ENCODE measurements around the gene C11orf91.
"Not testable (repeated sequence)": the region's sequence is repeated elsewhere in the genome, so short reads cannot be mapped to it uniquely, and the experiment has no call there.

C11orf91 gene

DNA sequence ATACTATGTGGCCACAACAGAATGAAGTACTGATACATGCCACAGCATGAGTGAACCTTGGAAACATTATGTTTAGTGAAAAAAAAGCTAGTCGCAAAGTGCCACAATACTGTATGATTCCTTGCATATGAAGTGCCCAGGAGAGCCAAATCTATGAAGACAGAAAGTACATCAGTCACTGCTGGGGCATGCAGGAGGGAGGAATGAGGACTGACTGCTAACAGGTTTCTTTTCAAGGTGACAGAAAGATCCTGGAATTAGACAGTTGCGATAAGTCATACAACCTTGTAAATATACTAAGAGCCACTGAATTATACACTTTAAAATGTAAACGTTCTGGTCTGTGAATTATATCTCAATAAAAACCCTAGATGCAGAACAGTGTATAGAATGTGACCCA lies 11.8 kb upstream of the C11orf91 start:
- peaks cover 1 to 7% of the 10 kb centered on the region in 2 experiments for H3K4me1 ChIP-seq (ENCODE audit: control insufficient read depth in 1 of 2, insufficient read depth in 1 of 2, low read depth in 1 of 2, low read length in 1 of 2)

GRCh38 chr11:33709466-33709865 lies 8.8 kb upstream of the C11orf91 start:
- Histone ChIP-seq H3K27ac (no peak overlapping the region), H3K9me3 (no peaks in the 10 kb centered on the region), H3K27me3 (no peaks in the 10 kb centered on the region), H3K36me3 (peaks cover 33% of the 10 kb centered on the region), H3K4me3 (ENCODE audit: low read depth in 1 of 2, low read length in 1 of 2) (no peak overlapping the region), H3K4me1 (ENCODE audit: control insufficient read depth in 1 of 2, insufficient read depth in 1 of 2, low read depth in 1 of 2, low read length in 1 of 2) (peaks cover 17 to 23% of the 10 kb centered on the region in 2 experiments)
- TF ChIP-seq, protein P1, sequence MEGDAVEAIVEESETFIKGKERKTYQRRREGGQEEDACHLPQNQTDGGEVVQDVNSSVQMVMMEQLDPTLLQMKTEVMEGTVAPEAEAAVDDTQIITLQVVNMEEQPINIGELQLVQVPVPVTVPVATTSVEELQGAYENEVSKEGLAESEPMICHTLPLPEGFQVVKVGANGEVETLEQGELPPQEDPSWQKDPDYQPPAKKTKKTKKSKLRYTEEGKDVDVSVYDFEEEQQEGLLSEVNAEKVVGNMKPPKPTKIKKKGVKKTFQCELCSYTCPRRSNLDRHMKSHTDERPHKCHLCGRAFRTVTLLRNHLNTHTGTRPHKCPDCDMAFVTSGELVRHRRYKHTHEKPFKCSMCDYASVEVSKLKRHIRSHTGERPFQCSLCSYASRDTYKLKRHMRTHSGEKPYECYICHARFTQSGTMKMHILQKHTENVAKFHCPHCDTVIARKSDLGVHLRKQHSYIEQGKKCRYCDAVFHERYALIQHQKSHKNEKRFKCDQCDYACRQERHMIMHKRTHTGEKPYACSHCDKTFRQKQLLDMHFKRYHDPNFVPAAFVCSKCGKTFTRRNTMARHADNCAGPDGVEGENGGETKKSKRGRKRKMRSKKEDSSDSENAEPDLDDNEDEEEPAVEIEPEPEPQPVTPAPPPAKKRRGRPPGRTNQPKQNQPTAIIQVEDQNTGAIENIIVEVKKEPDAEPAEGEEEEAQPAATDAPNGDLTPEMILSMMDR (IDR thresholded peaks at IDR 0.05) = no peak

More for the DNA sequence above, 11.8 kb upstream of the C11orf91 start:
- no peak overlapping the region for H3K27ac ChIP-seq
- peaks cover 50% of the 10 kb centered on the region for H3K36me3 ChIP-seq
- no peak overlapping the region for H3K4me3 ChIP-seq (ENCODE audit: low read depth in 1 of 2, low read length in 1 of 2)
- no peaks in the 10 kb centered on the region for H3K9me3 ChIP-seq
- TF ChIP-seq, protein P1 (IDR thresholded peaks at IDR 0.05) = no peak
- H3K27me3 ChIP-seq = no peaks in the 10 kb centered on the region

GRCh38 chr11:33708985-33709384 lies 8.4 kb upstream of the C11orf91 start:
- H3K36me3 ChIP-seq = peaks cover 29% of the 10 kb centered on the region

DNA sequence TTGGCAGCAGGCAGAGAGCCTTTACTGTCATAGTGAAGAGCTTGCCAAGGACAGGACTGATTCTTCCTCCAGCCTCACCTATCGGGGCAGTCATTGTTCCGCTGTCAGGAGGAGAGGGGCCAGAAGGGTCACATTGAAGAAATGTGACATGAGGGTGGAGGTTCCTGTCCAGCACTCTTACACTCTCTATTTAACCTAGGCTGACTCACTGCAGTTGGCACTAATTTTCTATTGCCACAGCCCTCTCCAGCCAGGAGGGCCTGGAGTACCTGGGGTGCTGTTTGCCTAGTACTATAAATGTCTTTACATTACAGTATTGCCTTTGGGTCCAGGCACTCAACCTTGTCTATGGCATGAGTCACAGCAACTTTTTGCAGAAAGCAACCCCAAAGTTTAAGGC lies 7.2 kb upstream of the C11orf91 start:
- not testable (repeated sequence) for H3K27me3 ChIP-seq; H3K9me3 ChIP-seq; H3K4me3 ChIP-seq (ENCODE audit: low read depth in 1 of 2, low read length in 1 of 2)
- Histone ChIP-seq H3K27ac (peak overlapping the region; percentile 72), H3K36me3 (peaks cover 25% of the 10 kb centered on the region), H3K4me1 (ENCODE audit: control insufficient read depth in 1 of 2, insufficient read depth in 1 of 2, low read depth in 1 of 2, low read length in 1 of 2) (peaks cover 32% of the 10 kb centered on the region in 2 experiments)

More at GRCh38 chr11:33708985-33709384, 8.4 kb upstream of the C11orf91 start:
- Histone ChIP-seq H3K4me1 (ENCODE audit: control insufficient read depth in 1 of 2, insufficient read depth in 1 of 2, low read depth in 1 of 2, low read length in 1 of 2) (peaks cover 20 to 26% of the 10 kb centered on the region in 2 experiments), H3K27ac (no peak overlapping the region), H3K4me3 (ENCODE audit: low read depth in 1 of 2, low read length in 1 of 2) (no peak overlapping the region), H3K27me3 (no peaks in the 10 kb centered on the region), H3K9me3 (no peaks in the 10 kb centered on the region)
- TF ChIP-seq, protein P1 (IDR thresholded peaks at IDR 0.05) = no peak

- peak overlapping the region; percentile 72 for H3K27ac ChIP-seq
- H3K27me3 ChIP-seq = no peaks in the 10 kb centered on the region
- TF ChIP-seq, protein P1 (IDR thresholded peaks at IDR 0.05) = no peak
- H3K9me3 ChIP-seq = no peaks in the 10 kb centered on the region
- H3K36me3 ChIP-seq = peaks cover 18% of the 10 kb centered on the region
- H3K4me3 ChIP-seq (ENCODE audit: low read depth in 1 of 2, low read length in 1 of 2) = peak overlapping the region in 1 of 2 experiments; percentile 15
- peaks cover 38 to 39% of the 10 kb centered on the region in 2 experiments for H3K4me1 ChIP-seq (ENCODE audit: control insufficient read depth in 1 of 2, insufficient read depth in 1 of 2, low read depth in 1 of 2, low read length in 1 of 2)
Measured at GRCh38 chr11:33706966-33707365, 6.3 kb upstream of the C11orf91 start.

- Histone ChIP-seq H3K27me3 (no peaks in the 10 kb centered on the region), H3K9me3 (no peaks in the 10 kb centered on the region), H3K4me1 (ENCODE audit: control insufficient read depth in 1 of 2, insufficient read depth in 1 of 2, low read depth in 1 of 2, low read length in 1 of 2) (peaks cover 42 to 43% of the 10 kb centered on the region in 2 experiments), H3K4me3 (ENCODE audit: low read depth in 1 of 2, low read length in 1 of 2) (peak overlapping the region in 1 of 2 experiments; percentile 15), H3K27ac (peak overlapping the region; percentile 72), H3K36me3 (peaks cover 18% of the 10 kb centered on the region)
- TF ChIP-seq, protein P1 (IDR thresholded peaks at IDR 0.05) = no peak
Measured at GRCh38 chr11:33706546-33706945, 5.9 kb upstream of the C11orf91 start.
